Small intestine (tissue), 7 donors: ENCODE measurements around the gene CLEC4D. TPM values are rescaled to one million over a fixed set of nuclear protein-coding genes. Genes with fewer than 3 reads are reported as not detected.
"Not testable (repeated sequence)": the region's sequence is repeated elsewhere in the genome, so short reads cannot be mapped to it uniquely, and the experiment has no call there.

Source experiments
- DNase-seq, 2 donors: peaks; one replicate each; pipeline versions ENCODE4 v3.0.0 to v3.0.0-alpha.2; 2013
- FAIRE-seq: peaks from 2 replicates; lab custom pipeline; 2012; peaks lifted over from hg19 to GRCh38; lab: Jason Lieb, UNC
- H3K27ac ChIP-seq, 3 donors: one replicate each; pipeline ENCODE4 v1.5.1; 2013; ENCODE audit warnings: low read length in 2 of 3, mild to moderate bottlenecking in 2 of 3, control low read depth in 1 of 3, inconsistent platforms in 1 of 3, low read depth in 1 of 3, moderate library complexity in 1 of 3
- H3K27me3 ChIP-seq, 3 donors: one replicate each; pipeline ENCODE4 v1.6.1; 2013; ENCODE audit warnings: low read length in 3 of 3, inconsistent platforms in 1 of 3; ENCODE audit not compliant: control insufficient read depth in 3 of 3, insufficient read depth in 3 of 3
- H3K36me3 ChIP-seq, 3 donors: one replicate each; pipeline ENCODE4 v1.6.1; 2013; ENCODE audit warnings: low read length in 3 of 3, inconsistent platforms in 1 of 3, low read depth in 1 of 3, mild to moderate bottlenecking in 1 of 3, moderate library complexity in 1 of 3; ENCODE audit not compliant: control insufficient read depth in 3 of 3, insufficient read depth in 2 of 3
- H3K4me1 ChIP-seq, 3 donors: one replicate each; pipeline ENCODE4 v1.6.1; 2013; ENCODE audit warnings: low read length in 2 of 3, inconsistent platforms in 1 of 3, low read depth in 1 of 3, mild to moderate bottlenecking in 1 of 3, moderate library complexity in 1 of 3; ENCODE audit not compliant: control insufficient read depth in 3 of 3, insufficient read depth in 2 of 3
- H3K4me3 ChIP-seq, 3 donors: one replicate each; pipeline ENCODE4 v1.5.1; 2013; ENCODE audit warnings: low read length in 3 of 3, control low read depth in 1 of 3, inconsistent platforms in 1 of 3, low read depth in 1 of 3, mild to moderate bottlenecking in 1 of 3, moderate library complexity in 1 of 3
- H3K9me3 ChIP-seq, 2 donors: one replicate each; pipeline ENCODE4 v1.6.1; 2013; ENCODE audit warnings: low read depth in 1 of 2, low read length in 1 of 2; ENCODE audit not compliant: control insufficient read depth in 2 of 2, insufficient read depth in 1 of 2
- WGBS, 3 donors: extraction: QIAGEN DNeasy Blood & Tissue Kit; methylation state at CpG; one replicate each; pipeline ENCODE4 v1.1.7; 2013; 5-methylcytosine and 5-hydroxymethylcytosine counted together
- polyA plus RNA-seq, 4 donors: library from polyadenylated mRNA; stranded (reverse) in 3 of 4; unstranded in 1 of 4; fragments of 200-250 nt in 3 of 4; fragments of 120-200 nt in 1 of 4; gene quantifications; one replicate each; pipeline versions ENCODE4 v1.2.1 to v1.2.3, GENCODE V29; 2013
- donor health status: healthy with polysubstance abuse.
- donor health status: control.
- donor health status: control.
- donor health status: Bipolar disorder and iron deficiency.
- donor health status: healthy.

Gene CLEC4D
- polyA plus RNA-seq, 4 donors = 0.03 to 0.07 TPM; not detected in 2

- WGBS, 3 donors = 58 to 68% (median 61%) methylated on average over 12 of the region's 12 CpGs
- Histone ChIP-seq H3K27ac (no peak overlapping the region), H3K9me3 (no peaks in the 10 kb centered on the region), H3K27me3 (no peaks in the 10 kb centered on the region), H3K4me3 (no peak overlapping the region), H3K4me1 (no peaks in the 10 kb centered on the region), H3K36me3 (no peaks in the 10 kb centered on the region)
- DNase-seq (no peak), FAIRE-seq (no peak)
Measured at GRCh38 chr12:8508910-8509841, 4.1 kb upstream of the CLEC4D start.

DNA sequence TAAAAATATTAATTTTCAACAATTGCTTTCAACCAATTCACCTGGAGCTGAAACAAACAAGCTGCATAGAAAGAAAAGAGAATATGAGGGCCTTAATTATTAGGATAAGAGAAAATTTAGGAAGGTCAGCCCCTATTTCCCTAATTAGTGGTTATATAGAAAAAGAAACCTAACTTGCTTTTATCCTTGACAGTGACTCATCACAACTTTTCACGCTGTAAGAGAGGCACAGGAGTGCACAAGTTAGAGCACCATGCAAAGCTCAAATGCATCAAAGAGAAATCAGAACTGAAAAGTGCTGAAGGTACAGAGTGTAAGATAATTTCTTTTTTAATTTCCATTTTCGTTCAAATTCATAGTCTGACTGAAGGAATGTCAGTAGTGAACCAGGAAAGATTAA lies 4.7 kb downstream of the CLEC4D start:
- Histone ChIP-seq H3K27me3 (no peaks in the 10 kb centered on the region), H3K4me1 (no peaks in the 10 kb centered on the region), H3K27ac (no peak overlapping the region), H3K36me3 (no peaks in the 10 kb centered on the region), H3K9me3 (no peaks in the 10 kb centered on the region), H3K4me3 (no peak overlapping the region)
- WGBS, 3 donors = 48 to 69% (median 56%) methylated on average over 2 of the region's 2 CpGs
- no peak for FAIRE-seq
- no peak for DNase-seq

DNA sequence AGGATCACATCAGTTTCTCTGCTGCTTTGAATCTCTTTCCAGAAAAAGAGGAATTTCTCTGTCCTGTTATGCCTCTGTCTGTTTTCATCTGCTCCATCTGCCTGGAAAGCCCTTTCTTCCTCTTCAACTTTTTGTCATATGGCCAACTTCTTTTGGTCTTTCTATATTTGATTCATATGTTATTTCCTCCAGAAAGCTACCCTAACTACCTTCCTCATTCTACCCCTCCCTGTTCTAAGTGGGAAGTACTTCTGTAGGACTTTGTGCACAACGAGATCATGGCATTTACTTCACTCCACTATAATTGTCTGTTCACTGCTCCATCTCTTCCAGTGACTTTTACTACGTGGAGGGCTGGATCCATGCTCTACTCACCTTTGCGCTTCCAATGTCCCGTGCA lies 5.9 kb downstream of the CLEC4D start:
- Histone ChIP-seq H3K27me3 (no peaks in the 10 kb centered on the region), H3K9me3 (no peaks in the 10 kb centered on the region), H3K27ac (no peak overlapping the region), H3K36me3 (no peaks in the 10 kb centered on the region), H3K4me1 (no peaks in the 10 kb centered on the region), H3K4me3 (no peak overlapping the region)
- DNase-seq (no peak), FAIRE-seq (no peak)
- WGBS, 3 donors = 60 to 68% (median 62%) methylated on average over 4 of the region's 4 CpGs

- Histone ChIP-seq H3K9me3 (no peaks in the 10 kb centered on the region), H3K27me3 (peaks cover 0 to 5% (median 3%) of the 10 kb centered on the region in 3 donors), H3K27ac (no peak overlapping the region), H3K36me3 (no peaks in the 10 kb centered on the region), H3K4me1 (no peaks in the 10 kb centered on the region), H3K4me3 (no peak overlapping the region)
- no peak for FAIRE-seq
- no peak for DNase-seq
- WGBS, 3 donors = 79 to 85% (median 80%) methylated on average over 30 of the region's 30 CpGs
Measured at GRCh38 chr12:8527250-8528130, 14.2 kb downstream of the CLEC4D start.

DNA sequence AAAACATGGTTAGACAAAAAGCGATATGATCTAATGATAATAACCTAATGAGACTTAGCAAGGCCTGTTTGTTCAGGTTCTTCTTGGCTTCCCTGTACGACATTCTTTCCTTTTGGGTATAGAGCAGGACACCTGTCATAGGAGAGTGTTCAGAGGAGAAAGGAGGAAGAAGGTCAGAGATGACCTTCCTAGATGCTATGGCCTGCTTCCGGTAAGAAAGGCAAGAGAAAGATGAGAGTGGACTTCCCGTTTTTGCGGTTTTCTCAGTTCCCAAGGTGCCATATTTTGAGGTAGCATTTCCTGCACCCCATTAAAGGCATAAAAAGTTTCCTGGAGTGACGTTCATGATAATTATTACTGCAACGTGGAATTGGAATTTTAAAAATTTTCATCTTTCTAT lies 18.7 kb downstream of the CLEC4D start:
- Histone ChIP-seq H3K27me3 (peaks cover 0 to 5% (median 4%) of the 10 kb centered on the region in 3 donors), H3K27ac (no peak overlapping the region)
- no peak for FAIRE-seq

DNA sequence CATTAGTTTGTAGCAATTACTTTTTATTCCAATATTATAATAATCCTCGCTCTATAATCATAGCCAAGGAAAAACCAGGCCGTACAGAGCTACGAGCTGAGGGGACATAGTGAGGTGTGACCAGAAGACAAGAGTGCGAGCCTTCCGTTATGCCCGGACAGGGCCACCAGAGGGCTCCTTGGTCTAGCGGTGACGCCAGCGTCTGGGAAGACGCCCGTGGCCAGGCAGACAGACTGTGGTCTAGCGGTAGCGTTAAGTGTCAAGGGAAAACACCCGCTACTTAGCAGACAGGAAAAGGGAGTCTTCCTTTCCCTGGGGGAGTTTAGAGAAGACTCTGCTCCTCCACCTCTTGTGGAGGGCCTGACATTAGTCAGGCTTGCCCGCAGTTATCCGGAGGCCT lies 24.5 kb downstream of the CLEC4D start:
- not testable (repeated sequence) for H3K4me3 ChIP-seq, H3K9me3 ChIP-seq, H3K36me3 ChIP-seq, DNase-seq, H3K27me3 ChIP-seq, H3K27ac ChIP-seq, FAIRE-seq, H3K4me1 ChIP-seq
- 89 to 91% (median 90%) methylated on average over 14 to 16 of the region's 16 CpGs for WGBS, 3 donors

More for the DNA sequence above, 18.7 kb downstream of the CLEC4D start:
- 74 to 78% (median 78%) methylated on average over 7 of the region's 7 CpGs for WGBS, 3 donors
- Histone ChIP-seq H3K9me3 (no peaks in the 10 kb centered on the region), H3K36me3 (no peaks in the 10 kb centered on the region), H3K4me3 (no peak overlapping the region), H3K4me1 (no peaks in the 10 kb centered on the region)
- DNase-seq = no peak

DNA sequence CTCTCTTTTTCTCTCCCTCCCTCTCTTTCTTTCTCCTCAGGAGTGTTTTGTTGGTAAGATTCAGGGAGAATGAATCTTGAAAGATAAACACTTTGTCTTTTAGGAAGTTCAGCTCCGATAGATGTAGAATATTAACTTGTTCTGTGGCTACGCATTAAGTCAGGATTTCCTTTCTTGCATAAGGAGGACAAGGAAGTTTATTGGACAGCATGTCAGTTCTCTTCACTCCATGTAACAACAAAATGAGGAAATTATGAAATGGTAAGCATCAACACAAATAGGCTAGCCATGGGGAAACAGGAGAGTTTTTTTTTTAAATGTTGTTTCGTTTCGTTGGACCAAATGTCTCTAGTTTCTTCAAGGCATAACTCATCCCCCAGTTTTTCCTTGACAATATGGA lies 27.5 kb downstream of the CLEC4D start, which contains the start of gene CLEC4E:
CLEC4E (minus strand) TSS at position 75 of the 400 bp plus-strand sequence. CDS start 108 bp downstream, outside the sequence.
- H3K27me3 ChIP-seq, FAIRE-seq: not testable (repeated sequence)

GRCh38 chr12:8541562-8541961 lies 28.3 kb downstream of the CLEC4D start:
- no peaks in the 10 kb centered on the region for H3K27me3 ChIP-seq
- H3K27ac ChIP-seq = no peak overlapping the region
- DNase-seq = no peak
- no peaks in the 10 kb centered on the region for H3K36me3 ChIP-seq
- WGBS, 3 donors = 49 to 64% (median 63%) methylated on average over 10 of the region's 10 CpGs
- H3K4me1 ChIP-seq = no peaks in the 10 kb centered on the region
- no peak for FAIRE-seq
- no peak overlapping the region for H3K4me3 ChIP-seq
- H3K9me3 ChIP-seq = no peaks in the 10 kb centered on the region

More for the DNA sequence above, 27.5 kb downstream of the CLEC4D start, which contains the start of gene CLEC4E:
- not testable (repeated sequence) for H3K4me3 ChIP-seq, H3K4me1 ChIP-seq, H3K36me3 ChIP-seq, H3K27ac ChIP-seq, DNase-seq, H3K9me3 ChIP-seq
- 30 to 67% (median 66%) methylated on average over 4 of the region's 4 CpGs for WGBS, 3 donors
